Measurements from ENCODE around the gene ZNF597. TPM values are rescaled to one million over a fixed set of nuclear protein-coding genes. Genes with fewer than 3 reads are reported as not detected.

ZNF597 gene
- 1 to 10 TPM; 2.7 TPM for total RNA-seq

DNA sequence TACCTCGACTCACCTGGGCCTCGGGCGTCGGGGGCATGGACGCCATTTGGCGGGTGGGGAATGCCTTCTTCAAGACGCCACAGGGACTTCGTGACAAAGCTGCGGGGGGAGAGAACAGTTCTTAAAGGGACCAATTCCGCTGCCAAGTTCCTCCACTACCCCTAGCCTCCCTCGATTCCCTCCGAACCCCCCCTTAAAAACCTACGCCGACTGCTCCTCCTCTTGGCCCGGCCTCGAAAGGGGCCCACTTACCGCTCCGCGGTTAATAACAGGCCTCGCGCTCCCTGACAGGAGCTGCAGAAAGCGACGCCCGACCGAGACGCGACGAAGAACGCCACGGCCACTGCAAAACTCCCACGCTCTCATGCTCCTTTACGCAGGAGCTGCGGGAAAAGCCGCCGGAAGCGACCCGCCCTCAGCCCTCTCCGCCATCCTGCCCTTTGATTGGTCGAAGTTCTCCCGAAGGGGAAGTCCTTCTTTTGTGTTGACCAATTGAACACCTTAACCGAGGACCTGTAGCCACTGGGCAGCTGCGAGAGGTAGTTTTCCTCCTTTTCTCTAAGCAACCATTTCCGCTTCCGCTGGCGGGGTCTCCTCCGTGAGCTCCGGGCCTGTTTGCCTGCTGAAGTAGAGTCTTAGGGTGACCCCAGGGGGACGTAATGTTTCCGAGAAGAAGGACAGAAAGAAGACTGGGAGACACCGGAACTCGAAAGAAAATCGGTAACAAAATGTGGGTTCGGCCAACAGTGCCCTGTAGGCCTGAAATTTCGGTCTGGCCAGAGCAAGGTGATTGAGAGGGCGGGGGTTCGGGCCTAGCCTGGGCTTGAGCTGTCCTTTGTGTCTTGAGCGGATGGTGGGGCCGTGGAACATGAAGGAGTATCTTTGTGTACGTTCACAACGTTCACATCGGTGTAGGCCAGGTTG, at the start of gene ZNF597, which contains the start of gene NAA60:
Gene ZNF597, minus strand, starts transcription at position 397 of the 924 bp plus-strand sequence. Its CDS starts 351 bp downstream, at position 46.
Gene NAA60, plus strand, starts transcription at position 573 of the 924 bp plus-strand sequence. CDS start 32,548 bp downstream, outside the sequence.
- DNase-seq: peak; percentile 82
- peaks cover 6% of the 10 kb centered on the region for H3K27me3 Mint-ChIP-seq
- peak within 1 kb of the TSS; percentile 97 for H3K4me3 Mint-ChIP-seq
- peaks cover 40% of the 10 kb centered on the region for H3K36me3 Mint-ChIP-seq
- peaks cover 16% of the 10 kb centered on the region for H3K4me1 Mint-ChIP-seq
- H3K9me3 Mint-ChIP-seq: peaks cover 6% of the 10 kb centered on the region
- H3K27ac Mint-ChIP-seq: peak within 1 kb of the TSS; percentile 95

DNA sequence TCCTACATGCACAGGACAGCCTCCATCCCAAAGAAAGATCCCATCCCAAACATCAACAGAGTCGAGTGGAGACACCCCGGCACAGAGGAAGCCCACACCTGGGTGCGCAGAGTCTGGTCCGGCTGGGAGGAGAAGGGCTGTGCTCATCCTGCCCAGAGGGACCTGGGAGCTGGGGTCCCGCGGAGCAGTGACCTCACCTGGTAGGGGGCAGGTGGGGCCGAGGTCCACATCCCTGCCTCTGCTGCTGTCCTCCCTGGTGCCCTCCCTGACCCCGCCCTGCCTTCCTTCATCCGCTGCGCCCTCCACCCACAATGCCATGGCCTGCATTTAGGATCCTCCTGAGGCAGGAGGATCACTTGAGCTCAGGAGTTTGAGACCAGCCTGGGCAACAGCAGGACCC, 49.1 kb upstream of the ZNF597 start:
- H3K36me3 Mint-ChIP-seq: no peaks in the 10 kb centered on the region
- no peaks in the 10 kb centered on the region for H3K27me3 Mint-ChIP-seq
- no peak overlapping the region for H3K27ac Mint-ChIP-seq
- no peak for DNase-seq
- H3K9me3 Mint-ChIP-seq: no peaks in the 10 kb centered on the region
- H3K4me3 Mint-ChIP-seq: no peak overlapping the region
- H3K4me1 Mint-ChIP-seq: no peaks in the 10 kb centered on the region

DNA sequence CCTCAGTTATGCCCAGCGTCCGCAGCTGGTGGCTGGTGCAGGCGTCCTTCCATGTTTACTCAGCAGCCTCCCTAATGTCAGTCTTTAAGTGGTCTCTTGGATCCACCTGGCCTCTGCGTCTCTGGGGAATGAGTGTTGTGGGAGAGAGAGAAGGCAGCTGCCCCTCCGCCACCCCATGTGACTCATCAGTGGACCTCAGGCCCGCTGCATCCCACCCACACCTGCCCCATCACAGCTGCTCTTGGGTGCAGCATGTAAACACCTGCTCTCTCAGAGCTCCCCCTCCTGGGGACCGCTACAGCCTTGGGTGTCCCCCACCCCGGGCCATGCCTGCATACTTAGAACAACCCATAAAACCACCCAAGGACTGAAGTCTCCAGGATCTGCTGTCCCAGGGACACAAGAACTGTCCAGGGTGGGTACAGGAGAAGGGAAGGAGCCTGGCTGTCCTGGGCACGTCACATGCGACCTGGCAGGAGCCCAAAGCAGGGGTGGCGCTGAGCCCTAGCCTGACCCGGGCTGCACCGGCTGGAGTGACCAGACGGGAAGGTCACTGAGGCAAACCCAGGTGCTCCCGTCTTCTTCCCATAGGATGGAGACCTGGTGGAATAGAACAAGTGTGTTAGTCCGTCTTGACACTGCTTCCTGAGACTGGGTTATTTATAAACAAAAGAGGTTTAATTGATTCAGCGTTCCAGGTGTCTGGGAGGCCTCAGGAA, 47.8 kb upstream of the ZNF597 start:
- no peak overlapping the region for H3K4me3 Mint-ChIP-seq
- no peaks in the 10 kb centered on the region for H3K27me3 Mint-ChIP-seq
- no peak overlapping the region for H3K27ac Mint-ChIP-seq
- no peaks in the 10 kb centered on the region for H3K4me1 Mint-ChIP-seq
- no peaks in the 10 kb centered on the region for H3K9me3 Mint-ChIP-seq
- no peaks in the 10 kb centered on the region for H3K36me3 Mint-ChIP-seq
- DNase-seq: no peak

DNA sequence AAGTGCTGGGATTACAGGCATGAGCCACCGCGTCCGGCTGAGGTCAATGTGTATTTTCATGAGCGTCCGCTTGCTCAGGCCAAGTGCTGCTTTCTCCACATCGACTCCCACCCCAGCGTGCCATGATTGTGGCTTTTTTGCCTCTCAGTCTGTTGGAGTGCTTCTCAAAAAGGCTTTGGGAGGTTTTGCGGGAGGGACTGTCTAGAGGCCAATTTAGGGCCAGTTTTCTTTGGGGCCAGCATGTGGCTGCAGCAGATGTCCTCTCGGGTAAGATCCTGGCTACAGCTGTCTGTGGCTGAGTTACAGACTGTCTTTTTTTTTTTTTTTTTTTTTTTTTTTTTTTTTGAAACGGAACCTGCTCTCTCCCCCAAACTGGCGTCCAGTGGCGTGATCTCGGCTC, 45.5 kb upstream of the ZNF597 start:
- Mint-ChIP-seq H3K36me3 (no peaks in the 10 kb centered on the region), H3K27ac (no peak overlapping the region), H3K4me3 (no peak overlapping the region), H3K9me3 (no peaks in the 10 kb centered on the region), H3K4me1 (no peaks in the 10 kb centered on the region), H3K27me3 (no peaks in the 10 kb centered on the region)
- DNase-seq: no peak

DNA sequence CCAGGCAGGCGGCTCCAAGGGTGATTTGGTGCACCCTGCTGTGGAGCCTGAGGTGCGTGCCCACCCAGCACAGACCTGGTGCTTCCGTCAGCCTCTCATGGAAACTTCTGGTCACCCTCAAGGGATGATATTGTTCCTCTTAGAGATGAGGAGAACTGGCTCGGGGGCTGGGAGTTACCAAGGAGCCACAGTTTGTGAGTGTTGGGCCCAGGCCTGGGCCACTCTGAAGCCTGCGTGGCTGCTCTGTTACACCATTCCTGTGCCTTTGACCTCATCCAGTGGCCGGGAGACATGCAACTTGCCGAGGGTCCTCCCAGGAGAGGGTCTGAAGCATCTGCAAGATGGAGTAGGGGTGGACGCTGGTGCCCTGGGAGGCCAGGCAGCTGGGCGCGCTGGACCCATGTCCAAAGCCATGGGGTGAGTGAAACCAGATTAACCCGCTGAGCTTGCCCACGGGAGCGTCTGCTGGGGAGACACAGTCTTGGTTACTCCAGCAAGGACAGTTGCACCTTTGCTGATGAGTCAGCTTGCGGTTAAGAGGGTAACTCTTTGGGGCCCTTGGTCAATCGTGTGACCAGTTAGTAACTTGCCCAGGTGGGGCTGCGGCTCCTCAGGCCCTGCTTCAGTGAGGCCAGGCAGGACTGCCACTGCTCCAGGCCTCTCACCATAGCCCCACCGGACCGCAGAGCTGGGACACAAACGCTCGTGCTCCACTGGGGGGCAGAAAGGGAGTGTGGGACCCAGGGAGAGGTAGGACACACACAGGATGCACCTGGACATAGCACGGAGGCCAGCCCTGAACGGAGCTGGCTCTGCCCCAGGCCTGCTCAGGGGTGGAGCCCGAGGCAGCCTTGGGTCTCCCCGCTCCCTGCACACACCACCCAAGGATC, 44.5 kb upstream of the ZNF597 start:
- no peak overlapping the region for H3K27ac Mint-ChIP-seq
- no peaks in the 10 kb centered on the region for H3K9me3 Mint-ChIP-seq
- H3K4me3 Mint-ChIP-seq: no peak overlapping the region
- peaks cover 1% of the 10 kb centered on the region for H3K36me3 Mint-ChIP-seq
- H3K4me1 Mint-ChIP-seq: no peaks in the 10 kb centered on the region
- DNase-seq: no peak
- H3K27me3 Mint-ChIP-seq: no peaks in the 10 kb centered on the region

DNA sequence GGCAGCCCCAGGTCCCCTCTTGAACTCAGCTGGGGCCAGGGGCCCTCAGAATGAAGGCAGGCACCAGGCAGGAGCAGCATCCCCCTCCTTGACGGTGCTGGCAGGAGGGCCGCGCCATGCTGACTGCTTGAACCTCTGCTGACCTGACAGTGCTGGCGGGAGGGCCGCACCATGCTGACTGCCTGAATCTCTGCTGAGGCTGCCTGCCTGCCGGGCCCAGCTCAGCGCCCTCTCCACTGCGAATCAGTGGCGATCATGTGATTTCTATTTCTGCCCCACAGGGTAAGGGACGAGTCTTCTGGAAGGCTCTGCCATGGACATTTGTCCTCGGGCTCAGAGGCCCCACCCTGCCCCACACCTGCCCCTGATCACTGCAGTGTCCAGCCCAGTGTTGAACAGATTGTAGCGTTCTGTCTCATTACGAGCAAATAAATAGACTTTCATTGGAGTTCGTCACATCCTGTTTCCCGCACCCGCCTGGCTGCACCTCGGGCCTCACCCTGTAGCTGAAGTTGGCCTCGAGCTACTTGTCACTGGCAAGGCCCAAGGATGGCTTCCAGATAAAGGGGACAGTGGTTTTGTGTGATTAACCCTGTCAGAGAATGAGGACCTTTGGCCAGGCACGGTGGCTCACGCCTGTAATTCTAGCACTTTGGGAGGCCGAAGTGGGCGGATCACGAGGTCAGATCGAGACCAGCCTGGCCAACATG, 43.4 kb upstream of the ZNF597 start:
- Mint-ChIP-seq H3K9me3 (no peaks in the 10 kb centered on the region), H3K27ac (no peak overlapping the region), H3K4me1 (peaks cover under 1% of the 10 kb centered on the region), H3K27me3 (no peaks in the 10 kb centered on the region), H3K4me3 (no peak overlapping the region), H3K36me3 (peaks cover 5% of the 10 kb centered on the region)
- no peak for DNase-seq

DNA sequence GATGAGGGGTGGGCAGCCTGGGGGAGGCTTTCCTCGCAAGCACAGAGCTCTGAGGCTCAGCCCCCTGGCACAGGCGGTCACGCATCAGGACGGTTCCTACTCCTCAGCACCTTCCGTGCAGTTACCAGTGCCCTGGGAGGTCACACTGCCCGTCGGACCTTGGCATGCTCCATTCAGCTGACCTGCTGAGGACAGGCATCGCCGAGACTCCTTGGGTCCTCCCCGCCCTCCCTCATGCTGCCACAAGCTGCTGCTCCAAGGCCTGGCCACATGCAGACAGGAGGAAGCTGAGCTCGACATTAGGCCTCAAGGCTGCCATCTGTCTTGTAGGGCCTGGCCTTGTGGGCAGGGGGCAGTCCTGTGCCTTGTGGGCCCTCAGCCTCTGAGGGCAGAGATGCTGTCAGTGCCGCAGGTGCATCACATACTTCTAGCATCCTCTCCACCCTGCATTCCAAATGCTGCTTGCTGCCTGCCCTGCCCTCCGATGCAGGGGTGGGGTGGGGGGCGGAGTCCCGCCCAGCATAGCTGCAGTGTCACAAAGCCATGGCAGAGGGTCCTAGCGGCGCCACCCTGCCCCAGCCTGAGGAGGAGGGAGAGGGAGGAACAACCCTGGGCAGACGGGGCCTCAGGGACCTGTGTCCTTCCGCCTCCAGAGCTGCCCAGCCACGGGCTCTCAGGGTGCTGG, 42.7 kb upstream of the ZNF597 start:
- Mint-ChIP-seq H3K4me1 (peaks cover 4% of the 10 kb centered on the region), H3K27me3 (no peaks in the 10 kb centered on the region), H3K27ac (no peak overlapping the region), H3K36me3 (peaks cover 5% of the 10 kb centered on the region), H3K9me3 (no peaks in the 10 kb centered on the region), H3K4me3 (no peak overlapping the region)
- DNase-seq: no peak

- no peak overlapping the region for H3K4me3 Mint-ChIP-seq
- H3K9me3 Mint-ChIP-seq: no peaks in the 10 kb centered on the region
- H3K4me1 Mint-ChIP-seq: peaks cover 7% of the 10 kb centered on the region
- no peak overlapping the region for H3K27ac Mint-ChIP-seq
- no peaks in the 10 kb centered on the region for H3K27me3 Mint-ChIP-seq
- H3K36me3 Mint-ChIP-seq: peaks cover 5% of the 10 kb centered on the region
- no peak for DNase-seq
Observed at GRCh38 chr16:3485097-3485745, 41.9 kb upstream of the ZNF597 start.

DNA sequence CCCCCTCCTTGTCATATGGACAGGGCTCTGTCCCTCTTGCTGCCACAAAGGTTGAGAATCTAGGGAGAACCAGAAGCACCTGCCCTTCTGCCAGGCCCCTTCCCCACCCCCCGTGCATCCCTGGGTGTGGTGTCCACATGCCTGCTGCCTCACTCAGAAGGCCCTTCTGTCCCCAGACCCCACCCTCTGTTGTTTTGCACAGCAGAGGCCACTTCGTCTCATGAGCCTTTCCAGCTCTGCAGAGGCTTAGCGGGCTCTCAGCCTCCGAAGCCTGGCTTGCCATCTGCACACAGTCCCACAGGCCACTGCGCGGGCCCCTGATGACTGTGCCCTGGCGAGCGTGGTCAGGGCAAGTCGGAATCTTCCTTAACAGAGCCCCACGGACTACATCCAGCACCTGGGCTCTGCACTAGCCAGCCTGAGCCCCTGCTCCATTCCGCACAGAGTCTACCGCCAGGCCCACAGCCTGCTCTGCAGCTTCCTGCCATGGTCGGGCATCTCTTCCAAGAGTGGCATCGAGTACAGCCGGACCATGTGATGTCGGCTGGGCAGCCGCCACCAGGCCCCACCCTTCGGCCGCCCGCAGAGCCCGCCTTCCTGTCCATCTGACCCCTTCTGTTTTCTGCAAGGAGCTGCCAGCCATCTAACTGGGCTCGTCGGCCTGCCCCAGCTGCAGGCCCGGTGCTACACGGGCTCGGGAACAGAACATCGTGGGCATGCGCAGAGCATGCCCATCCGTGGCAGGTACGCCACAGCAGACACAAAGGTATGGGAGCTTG, 41.2 kb upstream of the ZNF597 start:
- no peaks in the 10 kb centered on the region for H3K9me3 Mint-ChIP-seq

GRCh38 chr16:3482659-3483241, 39.4 kb upstream of the ZNF597 start:
- peaks cover 12% of the 10 kb centered on the region for H3K4me1 Mint-ChIP-seq
- no peaks in the 10 kb centered on the region for H3K9me3 Mint-ChIP-seq
- H3K27ac Mint-ChIP-seq: no peak overlapping the region
- no peaks in the 10 kb centered on the region for H3K27me3 Mint-ChIP-seq
- peaks cover 11% of the 10 kb centered on the region for H3K36me3 Mint-ChIP-seq
- no peak for DNase-seq
- no peak overlapping the region for H3K4me3 Mint-ChIP-seq

More for the DNA sequence above, 41.2 kb upstream of the ZNF597 start:
- Mint-ChIP-seq H3K36me3 (peaks cover 8% of the 10 kb centered on the region), H3K27ac (no peak overlapping the region), H3K4me3 (no peak overlapping the region), H3K4me1 (peaks cover 11% of the 10 kb centered on the region), H3K27me3 (no peaks in the 10 kb centered on the region)
- no peak for DNase-seq

GRCh38 chr16:3481696-3482658, 38.7 kb upstream of the ZNF597 start:
- no peak overlapping the region for H3K4me3 Mint-ChIP-seq
- no peaks in the 10 kb centered on the region for H3K9me3 Mint-ChIP-seq
- peak overlapping the region; percentile 63 for H3K27ac Mint-ChIP-seq
- peaks cover 11% of the 10 kb centered on the region for H3K36me3 Mint-ChIP-seq
- DNase-seq: no peak
- no peaks in the 10 kb centered on the region for H3K27me3 Mint-ChIP-seq
- H3K4me1 Mint-ChIP-seq: peaks cover 12% of the 10 kb centered on the region

Measured in activated naive CD8-positive, alpha-beta T cell treated with anti-CD3 and anti-CD28 coated beads for 36 hours (primary cell).